Neuronal stem cell (in vitro differentiated cells): ENCODE measurements around the gene UBE2D3.

Experiments
- DNase-seq: peaks from one replicate; pipeline ENCODE4 v3.0.0-alpha.2; 2013; ENCODE audit warnings: low spot score
- H2AFZ ChIP-seq: one replicate; pipeline ENCODE4 v1.6.1; 2013; ENCODE audit warnings: mild to moderate bottlenecking, low read length, inconsistent platforms
- H2AK5ac ChIP-seq: 2 replicates; pipeline ENCODE4 v1.6.1; 2013; ENCODE audit warnings: low read depth, mild to moderate bottlenecking, inconsistent platforms, low read length, moderate library complexity, mixed read lengths
- H2BK120ac ChIP-seq: 2 replicates; pipeline ENCODE4 v1.6.1; 2013; ENCODE audit warnings: low read depth, mild to moderate bottlenecking, inconsistent platforms, low read length, moderate library complexity, mixed read lengths
- H2BK12ac ChIP-seq: one replicate; pipeline ENCODE4 v1.6.1; 2013; ENCODE audit warnings: low read length, inconsistent platforms
- H2BK15ac ChIP-seq: 2 replicates; pipeline ENCODE4 v1.6.1; 2013; ENCODE audit warnings: mild to moderate bottlenecking, low read length, inconsistent platforms, mixed read lengths
- H2BK5ac ChIP-seq: one replicate; pipeline ENCODE4 v1.6.1; 2013; ENCODE audit warnings: inconsistent platforms, mild to moderate bottlenecking, low read length, moderate library complexity
- H3K14ac ChIP-seq: one replicate; pipeline ENCODE4 v1.6.1; 2013; ENCODE audit warnings: low read length, inconsistent platforms
- H3K18ac ChIP-seq: 2 replicates; pipeline ENCODE4 v1.6.1; 2013; ENCODE audit warnings: low read length, inconsistent platforms
- H3K23ac ChIP-seq: 2 replicates; pipeline ENCODE4 v1.6.1; 2013; ENCODE audit warnings: low read depth, mild to moderate bottlenecking, mixed read lengths, low read length, inconsistent platforms; ENCODE audit not compliant: poor library complexity
- H3K27ac ChIP-seq: replicated peaks from 3 replicates; pipeline ENCODE4 v1.5.1; 2013; ENCODE audit warnings: low read length, inconsistent platforms
- H3K27me3 ChIP-seq, 3 experiments: 2 replicates each; pipeline ENCODE4 v1.6.1; 2013; ENCODE audit warnings: low read length in 3 of 3, mild to moderate bottlenecking in 2 of 3, inconsistent platforms in 1 of 3, low read depth in 1 of 3, mixed read lengths in 1 of 3, moderate library complexity in 1 of 3; ENCODE audit not compliant: control insufficient read depth in 3 of 3, insufficient read depth in 3 of 3
- H3K36me3 ChIP-seq, 2 donors: replicated peaks in 1 of 2; 2 replicates each; pipeline ENCODE4 v1.6.1; 2013; ENCODE audit warnings: low read length in 2 of 2; ENCODE audit not compliant: control insufficient read depth in 2 of 2, insufficient read depth in 2 of 2
- H3K4ac ChIP-seq: 2 replicates; pipeline ENCODE4 v1.6.1; 2013; ENCODE audit warnings: inconsistent platforms, mild to moderate bottlenecking, low read length, moderate library complexity
- H3K4me1 ChIP-seq, 2 donors: 1 replicate in 1 of 2; 2 replicates in 1 of 2; pipeline ENCODE4 v1.6.1; 2013; ENCODE audit warnings: low read length in 2 of 2, low read depth in 1 of 2; ENCODE audit not compliant: control insufficient read depth in 2 of 2, insufficient read depth in 1 of 2
- H3K4me2 ChIP-seq: one replicate; pipeline ENCODE4 v1.6.1; 2013; ENCODE audit warnings: mild to moderate bottlenecking, low read length, inconsistent platforms; ENCODE audit not compliant: insufficient read depth, poor library complexity, severe bottlenecking
- H3K4me3 ChIP-seq, 2 donors: 2 replicates each; pipeline ENCODE4 v1.5.1; 2013; ENCODE audit warnings: low read length in 2 of 2, mild to moderate bottlenecking in 2 of 2, inconsistent platforms in 1 of 2, moderate library complexity in 1 of 2
- H3K79me1 ChIP-seq: one replicate; pipeline ENCODE4 v1.6.1; 2013; ENCODE audit warnings: low read depth, mild to moderate bottlenecking, inconsistent platforms, low read length, moderate library complexity
- H3K9ac ChIP-seq: one replicate; pipeline ENCODE4 v1.6.1; 2013; ENCODE audit warnings: mild to moderate bottlenecking, low read depth, low read length, inconsistent platforms; ENCODE audit not compliant: poor library complexity
- H3K9me3 ChIP-seq, 2 donors: replicated peaks in 1 of 2; 2 replicates each; pipeline versions ENCODE3 to v1.6.1; 2013; ENCODE audit warnings: low read length in 2 of 2, mild to moderate bottlenecking in 2 of 2, inconsistent platforms in 1 of 2, low read depth in 1 of 2, mixed read lengths in 1 of 2, moderate library complexity in 1 of 2; ENCODE audit not compliant: control insufficient read depth in 2 of 2, insufficient read depth in 1 of 2
- H4K8ac ChIP-seq: one replicate; pipeline ENCODE4 v1.6.1; 2013; ENCODE audit warnings: low read depth, mild to moderate bottlenecking, inconsistent platforms, low read length, moderate library complexity
- H4K91ac ChIP-seq: one replicate; pipeline ENCODE4 v1.6.1; 2013; ENCODE audit warnings: low read length, low read depth, mild to moderate bottlenecking, inconsistent platforms; ENCODE audit not compliant: poor library complexity
- WGBS, 2 donors: extraction: QIAGEN DNeasy Blood & Tissue Kit; methylation state at CpG; one replicate each; pipeline ENCODE4 v1.1.7; 2013; ENCODE audit warnings: missing lambda C conversion rate in 2 of 2, mixed read lengths in 1 of 2; ENCODE audit not compliant: insufficient read length in 2 of 2, insufficient replicate concordance in 1 of 2; ENCODE audit errors: extremely low coverage in 2 of 2; 5-methylcytosine and 5-hydroxymethylcytosine counted together

UBE2D3 gene

DNA sequence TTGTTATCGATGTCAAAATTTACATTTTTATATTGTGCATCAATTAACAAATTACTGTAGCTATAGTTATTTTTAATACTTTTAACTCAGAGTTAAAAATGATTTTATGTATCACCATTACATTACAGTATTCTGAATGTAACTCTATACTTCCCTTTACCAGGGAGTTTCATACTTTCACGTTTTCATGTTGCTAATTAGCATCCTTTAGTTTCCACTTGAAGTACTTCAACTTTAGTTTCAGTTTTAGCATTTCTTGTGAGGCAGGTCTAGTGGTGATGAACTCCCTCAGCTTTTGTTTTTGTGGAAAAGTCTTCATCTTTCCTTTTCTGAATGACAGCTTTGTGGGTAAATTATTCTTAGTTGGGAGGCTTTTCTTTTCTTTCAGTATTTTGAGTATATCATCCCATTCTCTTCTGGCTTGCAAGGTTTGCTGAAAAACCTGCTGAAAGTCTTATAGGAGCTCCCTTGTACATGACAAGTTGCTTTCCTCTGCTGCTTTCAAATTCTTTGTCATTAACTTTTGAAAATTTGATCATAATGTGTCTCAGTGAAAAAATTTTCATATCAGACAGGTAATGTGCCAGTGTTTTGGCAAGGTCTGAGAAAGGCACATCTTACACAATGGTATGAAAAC lies 31.6 kb upstream of the UBE2D3 start:
- Histone ChIP-seq H3K18ac (no peak overlapping the region), H3K27me3 (no peaks in the 10 kb centered on the region), H3K36me3 (peaks cover 0 to 6% of the 10 kb centered on the region in 2 donors), H4K8ac (no peak overlapping the region), H3K4me1 (no peaks in the 10 kb centered on the region), H3K9ac (no peak overlapping the region), H3K9me3 (peaks cover 5 to 28% of the 10 kb centered on the region in 2 donors), H3K14ac (no peak overlapping the region), H2BK15ac (no peak overlapping the region), H2BK120ac (no peak overlapping the region), H3K23ac (no peak overlapping the region), H4K91ac (no peak overlapping the region), H2BK12ac (no peak overlapping the region), H3K4me3 (no peak overlapping the region), H2AK5ac (no peak overlapping the region), H3K79me1 (no peaks in the 10 kb centered on the region), H2AFZ (no peak overlapping the region), H3K27ac (no peak overlapping the region), H3K4me2 (no peak overlapping the region), H2BK5ac (no peak overlapping the region), H3K4ac (no peak overlapping the region)
- 100% methylated on average over 1 of the region's 2 CpGs; no CpG with 5 or more reads in 1 of the 2 donors for WGBS, 2 donors
- no peak for DNase-seq

GRCh38 chr4:102850370-102850769 lies 23.0 kb upstream of the UBE2D3 start:
- no peak overlapping the region for H4K91ac ChIP-seq
- no peaks in the 10 kb centered on the region for H3K9me3 ChIP-seq
- no peak overlapping the region for H2AK5ac ChIP-seq
- no peak for DNase-seq
- H3K36me3 ChIP-seq, result no peaks in the 10 kb centered on the region
- H3K4me2 ChIP-seq, result no peak overlapping the region
- H3K4me1 ChIP-seq, result peaks cover 0 to 2% of the 10 kb centered on the region in 2 donors
- no CpG with 5 or more reads among the region's 2 CpGs for WGBS, 2 donors
- H2BK12ac ChIP-seq, result no peak overlapping the region
- no peak overlapping the region for H2AFZ ChIP-seq
- H3K18ac ChIP-seq, result no peak overlapping the region
- no peak overlapping the region for H3K4me3 ChIP-seq
- H2BK120ac ChIP-seq, result no peak overlapping the region
- no peak overlapping the region for H2BK5ac ChIP-seq
- H2BK15ac ChIP-seq, result no peak overlapping the region
- no peak overlapping the region for H3K14ac ChIP-seq
- no peak overlapping the region for H3K9ac ChIP-seq
- H3K27ac ChIP-seq, result no peak overlapping the region
- no peak overlapping the region for H3K23ac ChIP-seq
- H3K4ac ChIP-seq, result no peak overlapping the region
- H4K8ac ChIP-seq, result no peak overlapping the region
- no peaks in the 10 kb centered on the region for H3K27me3 ChIP-seq
- no peaks in the 10 kb centered on the region for H3K79me1 ChIP-seq

- Histone ChIP-seq H3K23ac (no peak overlapping the region), H3K36me3 (no peaks in the 10 kb centered on the region), H3K14ac (no peak overlapping the region), H3K79me1 (no peaks in the 10 kb centered on the region), H4K91ac (no peak overlapping the region), H4K8ac (no peak overlapping the region), H2BK12ac (no peak overlapping the region), H2BK120ac (no peak overlapping the region), H3K4me3 (no peak overlapping the region), H3K18ac (no peak overlapping the region), H2AFZ (no peak overlapping the region), H3K9ac (no peak overlapping the region), H2BK5ac (no peak overlapping the region), H2BK15ac (no peak overlapping the region), H3K9me3 (no peaks in the 10 kb centered on the region), H3K27ac (no peak overlapping the region), H3K4me2 (no peak overlapping the region), H2AK5ac (no peak overlapping the region), H3K27me3 (no peaks in the 10 kb centered on the region), H3K4me1 (peaks cover 0 to 2% of the 10 kb centered on the region in 2 donors), H3K4ac (no peak overlapping the region)
- DNase-seq, result no peak
- no CpG with 5 or more reads among the region's 3 CpGs for WGBS, 2 donors
These were observed 22.3 kb upstream of the UBE2D3 start for GRCh38 chr4:102849579-102850104.

DNA sequence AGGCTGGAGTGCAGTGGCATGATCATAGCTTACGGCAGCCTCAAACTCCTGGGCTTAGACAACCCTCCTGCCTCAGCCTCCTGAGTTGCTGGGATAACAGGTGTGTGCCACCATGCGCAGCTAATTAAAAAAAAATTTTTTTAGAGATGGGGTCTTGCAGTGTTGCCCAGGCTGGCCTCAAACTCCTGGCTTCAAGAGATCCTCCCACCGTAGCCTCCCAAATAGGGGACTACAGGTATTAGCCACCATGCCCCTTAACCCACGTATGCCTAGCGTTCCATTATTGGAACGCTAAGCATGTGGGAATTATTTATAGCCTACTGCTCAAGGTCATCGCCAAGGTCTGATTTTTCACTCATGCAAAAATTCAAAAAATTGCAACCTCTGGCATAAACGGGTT lies 20.3 kb upstream of the UBE2D3 start:
- Histone ChIP-seq H2AFZ (no peak overlapping the region), H3K4me3 (no peak overlapping the region), H3K4me2 (no peak overlapping the region), H3K9ac (no peak overlapping the region), H2BK15ac (no peak overlapping the region), H4K91ac (no peak overlapping the region), H3K79me1 (no peaks in the 10 kb centered on the region), H3K4ac (no peak overlapping the region), H3K27me3 (no peaks in the 10 kb centered on the region), H2BK12ac (no peak overlapping the region), H2BK120ac (no peak overlapping the region), H3K14ac (no peak overlapping the region), H4K8ac (no peak overlapping the region), H3K36me3 (peaks cover 0 to 3% of the 10 kb centered on the region in 2 donors), H3K9me3 (no peaks in the 10 kb centered on the region), H3K23ac (no peak overlapping the region), H3K27ac (no peak overlapping the region), H2AK5ac (no peak overlapping the region), H2BK5ac (no peak overlapping the region), H3K18ac (no peak overlapping the region), H3K4me1 (peaks cover 0 to 2% of the 10 kb centered on the region in 2 donors)
- WGBS, 2 donors, result no CpG with 5 or more reads among the region's 8 CpGs
- DNase-seq, result no peak
